HepG2 (cell line): Measurements from ENCODE around the gene USP35. TPM values are rescaled to one million over a fixed set of nuclear protein-coding genes. Genes with fewer than 3 reads are reported as not detected.

Experiments used
- ATAC-seq: fragments of 200-7000 bp; cut with Tn5 transposase; 3 replicates; pipeline ENCODE4 v1.9.1; 2020; ENCODE audit warnings: mild to moderate bottlenecking, moderate library complexity
- BruUV-seq: library from RNA; stranded (reverse); fragments of 400-500 nt; replicated peaks from 2 replicates; lab custom pipeline; 2021; lab: Mats Ljungman, UMichigan
- CTCF ChIA-PET: fragments of 300-600 bp; formaldehyde crosslinking; extraction: SDS; loops from one replicate; lab custom pipeline; 2021; ENCODE audit warnings: low total read pairs, inconsistent platforms, low intra/inter-chr PET ratio; lab: Yijun Ruan, JAX
- POLR2A ChIA-PET: fragments of 350-600 bp; sonication (Branson Sonifier 250); formaldehyde crosslinking; loops from one replicate; lab custom pipeline; 2020; ENCODE audit warnings: antibody characterized with exemption, inconsistent platforms; lab: Yijun Ruan, JAX
- DNase-seq: peaks from one replicate; pipeline ENCODE4 v3.0.0-alpha.2; 2015; ENCODE audit warnings: low spot score
- FAIRE-seq: peaks from 3 replicates; lab custom pipeline; 2011; peaks lifted over from hg19 to GRCh38; lab: Jason Lieb, UNC
- H2AFZ ChIP-seq: one replicate; pipeline ENCODE4 v1.6.1; 2011; ENCODE audit warnings: low read length, inconsistent platforms
- H3K27ac ChIP-seq: fragments of 300-600 bp; 3 replicates; pipeline ENCODE4 v1.8.0; 2011; ENCODE audit warnings: mixed run types, mild to moderate bottlenecking, mixed read lengths, low read length, inconsistent platforms; ENCODE audit not compliant: insufficient read depth; ENCODE audit errors: extremely low read length
- H3K27me3 ChIP-seq, 2 experiments: fragments of 200-600 bp in 1 of 2; 2 replicates in 1 of 2; 3 replicates in 1 of 2; pipeline versions ENCODE4 v1.6.0 to v1.8.0; 2011; ENCODE audit warnings: low read length in 2 of 2, mild to moderate bottlenecking in 2 of 2, moderate library complexity in 2 of 2, inconsistent platforms in 1 of 2; ENCODE audit not compliant: insufficient read depth in 2 of 2, control insufficient read depth in 1 of 2
- H3K36me3 ChIP-seq, 2 experiments: fragments of 200-600 bp in 1 of 2; replicated peaks in 1 of 2; 2 replicates in 1 of 2; 3 replicates in 1 of 2; pipeline versions ENCODE4 v1.5.1 to v1.8.0; 2011; ENCODE audit warnings: low read length in 2 of 2, inconsistent platforms in 1 of 2; ENCODE audit not compliant: insufficient read depth in 2 of 2, control insufficient read depth in 1 of 2
- H3K4me1 ChIP-seq: 2 replicates; pipeline ENCODE4 v1.5.1; 2012; ENCODE audit warnings: low read length, inconsistent platforms; ENCODE audit not compliant: insufficient read depth
- H3K4me2 ChIP-seq: 2 replicates; pipeline ENCODE4 v1.6.0; 2011; ENCODE audit warnings: low read depth, low read length, inconsistent platforms
- H3K4me3 ChIP-seq, 3 experiments: fragments of 200-600 bp in 1 of 3; sonication (generic), shearing (Covaris generic) in 1 of 3; replicated peaks in 1 of 3; 2 replicates each; pipeline ENCODE4 v1.5.1; 2011 to 2016; ENCODE audit warnings: low read length in 3 of 3, inconsistent platforms in 2 of 3, low read depth in 2 of 3, mild to moderate bottlenecking in 2 of 3, control low read depth in 1 of 3, mixed read lengths in 1 of 3; ENCODE audit not compliant: insufficient read depth in 1 of 3
- H3K79me2 ChIP-seq: one replicate; pipeline ENCODE4 v1.6.1; 2011; ENCODE audit warnings: low read length, inconsistent platforms; ENCODE audit not compliant: insufficient read depth
- H3K9ac ChIP-seq: 2 replicates; pipeline ENCODE4 v1.6.0; 2011; ENCODE audit warnings: mild to moderate bottlenecking, low read depth, low read length, inconsistent platforms; ENCODE audit not compliant: insufficient read depth
- H3K9me3 ChIP-seq: 2 replicates; pipeline ENCODE4 v1.5.1; 2012; ENCODE audit warnings: mild to moderate bottlenecking, low read length
- H4K20me1 ChIP-seq: 2 replicates; pipeline ENCODE4 v1.6.0; 2011; ENCODE audit warnings: inconsistent platforms, mild to moderate bottlenecking, low read length, moderate library complexity; ENCODE audit not compliant: insufficient read depth
- ZBTB38 ChIP-seq: sonication (generic); formaldehyde crosslinking; IDR thresholded peaks from 2 replicates; pipeline ENCODE4 v1.5.1; 2020; ENCODE audit warnings: mild to moderate bottlenecking, missing genetic modification reagents
- ZNF230 ChIP-seq: sonication (generic); formaldehyde crosslinking; IDR thresholded peaks from 2 replicates; pipeline ENCODE4 v1.4.0; 2020; ENCODE audit warnings: mild to moderate bottlenecking, missing genetic modification reagents
- ZNF687 ChIP-seq: sonication (generic); formaldehyde crosslinking; IDR thresholded peaks from 2 replicates; pipeline ENCODE4 v1.5.1; 2020; ENCODE audit warnings: mild to moderate bottlenecking, missing genetic modification reagents, moderate library complexity
- WGBS: methylation state at CpG from one replicate; pipeline ENCODE4 v1.1.6; 2017; ENCODE audit warnings: low lambda C conversion rate; 5-methylcytosine and 5-hydroxymethylcytosine counted together
- in situ Hi-C: cut with HindIII; loops from 2 replicates; pipeline ENCODE4 v1.10.0; 2017; ENCODE audit warnings: low pct_unique_long_range_greater_than_20kb; ENCODE audit not compliant: extremely low pct_ligation_motif_present
- intact Hi-C: fragments of 100-400 bp; cut with micrococcal nuclease; formaldehyde crosslinking; loops from one replicate; pipeline ENCODE4 v1.10.0; 2022; ENCODE audit not compliant: unreplicated experiment
- polyA plus RNA-seq, 8 experiments: library from polyadenylated mRNA; depleted of rRNA in 3 of 8; stranded (reverse) in 7 of 8; unstranded in 1 of 8; fragments of >200 nt; fragmentation: Illumina TruSeq in 4 of 8; extraction: Trizol in 4 of 8; gene quantifications; 2 replicates each; pipeline versions ENCODE4 v1.2.1 to v1.2.3, GENCODE V29; 2011 to 2016; ENCODE audit warnings: low read depth in 4 of 8, missing spikeins in 1 of 8, mixed read lengths in 1 of 8; ENCODE audit not compliant: insufficient read depth in 1 of 8
- total RNA-seq, 5 experiments: library from RNA; depleted of rRNA; stranded (reverse); fragments of >200 nt; fragmentation: Illumina TruSeq; extraction: Trizol; gene quantifications; 2 replicates each; pipeline ENCODE4 v1.2.3, GENCODE V29; 2016; ENCODE audit warnings: low read depth in 1 of 5

Gene USP35
- total and polyA plus RNA-seq, 2 of the 13 experiments (the other 11 are each of a cell fraction or from before 2014, with no cell fraction given), result 4.6 to 7.7 TPM

- Histone ChIP-seq H3K4me1 (peaks cover 38% of the 10 kb centered on the region), H4K20me1 (no peaks in the 10 kb centered on the region; the same call in 1 of the 2 replicates), H3K9me3 (no peaks in the 10 kb centered on the region), H3K4me3 (no peak overlapping the region), H3K79me2 (no peaks in the 10 kb centered on the region), H3K36me3 (peaks cover 4 to 5% of the 10 kb centered on the region in 2 experiments; a peak in 2 of 5 replicates), H3K27me3 (no peaks in the 10 kb centered on the region), H3K27ac (no peak overlapping the region), H3K9ac (no peak overlapping the region), H2AFZ (no peak overlapping the region), H3K4me2 (peak overlapping the region; percentile 21; the same call in 1 of the 2 replicates)
- FAIRE-seq (no peak), ATAC-seq (peak; percentile 18), DNase-seq (no peak)
- WGBS, result 86% methylated on average over 8 of the region's 11 CpGs
- ChIA-PET CTCF (no interaction called here), POLR2A (interaction anchor here (0.8 to 2.0 kb wide), 12 partner anchors 9 to 119 kb away, joined by 3 to 15 read pairs (median 6); partner anchors contain the start of genes ALG8 and KCTD21)
- no TSS peak for BruUV-seq
- intact Hi-C loops, result no loop called here
- in situ Hi-C loops, result no loop called here
- peak; percentile 42; the same call in 1 of the 2 replicates for TF ChIP-seq ZBTB38 (CRISPR knock-in tag)
- TF ChIP-seq ZNF687 (CRISPR knock-in tag), result peak; percentile 37
- TF ChIP-seq ZNF230 (CRISPR knock-in tag), result no peak
Observed at GRCh38 chr11:78170413-78170812, 18.3 kb upstream of the USP35 start.
